HG03565 (cell line): ENCODE data around the gene TMEM184A.

ENCODE experiments used
- ATAC-seq: cut with Tn5 transposase; IDR thresholded peaks from one replicate; pipeline ENCODE4 v1.9.1; 2021; ENCODE audit warnings: mild to moderate bottlenecking, moderate library complexity; ENCODE audit not compliant: unreplicated experiment

TMEM184A gene

DNA sequence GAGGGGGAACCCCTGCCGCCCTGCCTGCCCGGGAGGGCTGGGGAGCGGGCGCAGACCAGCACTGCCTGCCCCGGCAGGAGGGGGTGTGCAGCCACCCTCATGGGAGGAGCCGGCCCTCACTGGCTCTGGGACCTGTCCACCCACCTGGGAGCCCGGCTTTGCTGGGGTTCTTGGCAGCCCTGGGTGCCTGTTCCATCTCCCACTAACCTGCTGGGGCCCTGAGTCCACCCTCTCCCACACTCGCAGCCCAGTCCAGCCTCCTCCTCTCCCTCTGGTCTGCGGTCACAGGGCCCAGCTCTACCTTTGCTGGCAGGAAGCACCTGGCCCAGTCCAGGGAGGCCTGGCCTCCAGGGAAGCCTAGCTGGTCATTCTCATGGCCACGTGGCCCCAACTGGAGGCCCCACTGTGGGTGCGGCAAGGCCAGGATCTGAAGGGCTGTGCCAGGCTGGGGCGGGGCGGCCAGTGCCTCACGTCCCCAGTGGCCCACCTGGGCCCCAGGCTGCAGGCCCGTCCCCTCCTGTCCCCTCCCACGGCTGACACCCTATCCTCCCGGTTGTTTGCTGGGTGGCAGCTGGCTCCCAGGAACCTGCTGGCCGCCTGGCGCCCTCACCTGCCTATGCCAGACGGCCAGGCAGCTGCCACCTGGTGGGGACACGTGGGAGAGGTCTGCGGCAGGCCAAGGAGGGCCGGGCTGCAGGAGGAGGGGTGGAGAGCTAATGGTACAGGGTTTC is at the start of gene TMEM184A:
Gene TMEM184A (minus strand): TSS at position 393 of the 731 bp plus-strand sequence. CDS start 721 bp downstream, outside the sequence.
- ATAC-seq, result no peak

GRCh38 chr7:1604383-1604782 is 48.4 kb upstream of the TMEM184A start:
- ATAC-seq, result no peak

DNA sequence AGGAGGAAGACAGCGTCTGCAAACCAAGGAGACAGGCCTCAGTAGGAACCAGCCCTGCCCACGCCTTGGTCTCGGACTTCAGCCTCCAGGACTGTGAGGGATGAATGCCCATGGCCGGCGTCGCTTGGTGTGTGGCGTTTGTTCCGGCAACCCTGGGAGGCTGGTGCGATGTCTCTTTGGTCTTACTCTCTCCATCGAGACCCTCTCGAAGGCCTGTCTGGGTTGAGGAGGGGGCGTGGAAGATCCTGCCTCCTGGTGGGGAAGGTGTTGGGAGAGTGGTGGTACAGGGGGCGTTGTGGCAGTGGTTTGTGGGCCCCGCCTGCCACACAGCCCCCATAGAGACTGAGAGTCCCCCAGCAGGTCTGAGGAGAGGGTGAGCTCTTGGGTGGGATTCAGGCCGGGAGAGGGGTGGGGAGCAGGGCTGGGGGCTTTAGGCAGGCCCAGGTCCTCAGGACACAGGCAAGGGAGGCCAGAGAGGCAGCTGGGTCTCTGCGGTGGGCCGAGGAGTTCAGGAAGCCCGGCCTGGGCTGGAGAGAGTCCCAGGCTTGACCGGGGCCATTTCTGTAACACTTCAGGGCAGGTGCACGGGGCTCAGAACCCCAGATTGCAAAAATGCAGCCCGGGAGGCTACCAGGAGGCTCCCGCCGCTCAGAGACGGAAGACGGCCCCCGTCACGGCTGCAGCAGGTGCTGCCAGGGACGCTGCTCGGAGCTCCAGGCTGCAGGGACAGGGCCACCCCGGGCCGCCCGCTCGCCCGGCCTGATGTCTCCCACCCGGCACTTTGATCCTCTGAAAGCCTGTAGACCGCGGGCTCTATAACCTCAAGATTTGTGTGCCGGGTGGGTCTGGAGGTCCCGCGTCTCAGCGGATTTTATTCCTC is 47.6 kb upstream of the TMEM184A start:
- no peak for ATAC-seq

DNA sequence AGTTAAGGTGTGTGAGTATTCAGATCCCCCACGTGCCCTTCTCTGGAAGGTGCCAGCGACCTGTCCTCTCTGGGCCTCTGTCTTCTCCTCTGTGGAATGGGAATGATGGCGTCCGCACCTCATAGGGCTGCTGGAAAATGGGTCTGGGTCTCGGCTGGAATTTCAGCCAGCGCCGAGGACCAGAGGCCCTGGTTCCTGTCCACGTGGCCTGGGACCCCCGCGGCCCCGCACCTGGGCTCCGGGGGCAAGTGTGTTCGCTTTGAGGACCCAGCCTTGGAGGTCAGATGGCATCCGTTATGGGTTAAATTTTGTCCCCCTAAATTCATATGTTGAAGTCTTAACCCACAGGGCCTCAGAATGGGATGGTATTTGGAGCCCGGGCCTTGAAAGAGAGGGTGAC is 46.4 kb upstream of the TMEM184A start:
- no peak for ATAC-seq

GRCh38 chr7:1601956-1602355 is 46.0 kb upstream of the TMEM184A start:
- no peak for ATAC-seq

- ATAC-seq, result no peak
Measured at GRCh38 chr7:1599640-1600395, 43.8 kb upstream of the TMEM184A start.

- ATAC-seq, result no peak
Measured at GRCh38 chr7:1598961-1599639, 43.1 kb upstream of the TMEM184A start.

- ATAC-seq, result no peak
Measured at GRCh38 chr7:1598286-1598685, 42.3 kb upstream of the TMEM184A start.

- no peak for ATAC-seq
Measured at GRCh38 chr7:1597791-1598190, 41.8 kb upstream of the TMEM184A start.

GRCh38 chr7:1597066-1597760 is 41.2 kb upstream of the TMEM184A start:
- no peak for ATAC-seq

DNA sequence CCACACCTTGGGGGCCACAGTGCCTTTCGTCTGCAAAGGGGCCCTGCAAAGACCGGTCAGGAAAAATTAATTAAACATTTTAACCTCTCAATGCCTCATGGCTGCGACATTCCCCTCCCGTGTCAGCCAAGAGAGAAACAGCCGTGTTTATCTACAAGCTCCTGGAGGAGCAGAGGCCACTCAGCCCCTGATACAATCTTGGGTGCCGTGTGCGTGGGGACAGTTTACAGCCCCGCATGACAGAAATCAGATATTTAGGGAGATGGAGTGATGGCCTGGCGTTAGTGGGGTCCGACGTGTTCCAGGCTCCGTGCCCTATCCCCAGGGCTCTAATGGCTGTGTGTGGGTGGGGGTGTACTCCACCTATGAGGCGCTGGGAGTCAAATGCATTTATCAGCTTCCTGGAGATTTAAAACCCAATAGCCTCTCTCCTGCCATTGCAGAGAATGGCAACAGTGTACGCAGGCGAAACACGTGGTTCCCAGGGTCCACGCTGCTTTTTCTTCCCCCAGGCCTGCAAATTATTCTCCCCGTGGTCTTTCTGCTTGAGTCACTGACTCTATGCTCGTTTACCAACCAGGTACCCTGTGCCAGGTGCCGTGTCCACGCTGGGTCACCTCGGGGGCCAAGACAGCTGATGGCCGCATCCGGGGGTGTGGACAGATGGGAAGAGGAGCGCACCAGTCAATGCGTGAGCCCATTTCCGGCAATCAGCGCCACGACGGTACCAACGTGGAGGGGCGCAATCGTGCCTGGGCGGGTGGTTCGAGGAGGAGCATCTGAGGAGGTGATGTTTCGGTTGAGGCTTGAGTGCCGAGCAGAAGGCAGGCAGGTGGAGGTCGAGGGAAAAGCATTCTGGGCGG is 40.4 kb upstream of the TMEM184A start:
- ATAC-seq, result no peak

DNA sequence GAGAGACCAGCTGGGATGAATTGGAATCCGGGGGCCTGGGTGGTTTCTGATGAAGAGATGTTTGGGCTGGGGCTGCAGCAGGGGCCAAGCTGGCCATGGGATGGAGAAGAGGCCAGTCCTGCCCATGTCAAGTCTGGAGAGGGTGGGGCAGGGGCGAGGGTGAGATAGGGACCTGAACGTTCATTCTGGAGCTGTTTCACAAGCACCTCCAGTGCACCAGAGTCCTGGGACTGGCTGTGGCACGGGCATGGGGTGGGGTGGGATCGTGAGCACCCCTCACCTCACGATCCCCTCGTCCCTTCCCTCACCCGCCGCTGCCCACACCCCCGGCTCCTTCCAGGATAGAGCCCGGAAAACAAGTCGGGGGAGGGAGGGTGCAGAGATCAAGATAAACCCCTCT is 39.6 kb upstream of the TMEM184A start:
- ATAC-seq, result no peak

- no peak for ATAC-seq
Measured at GRCh38 chr7:1595027-1595426, 39.0 kb upstream of the TMEM184A start.

DNA sequence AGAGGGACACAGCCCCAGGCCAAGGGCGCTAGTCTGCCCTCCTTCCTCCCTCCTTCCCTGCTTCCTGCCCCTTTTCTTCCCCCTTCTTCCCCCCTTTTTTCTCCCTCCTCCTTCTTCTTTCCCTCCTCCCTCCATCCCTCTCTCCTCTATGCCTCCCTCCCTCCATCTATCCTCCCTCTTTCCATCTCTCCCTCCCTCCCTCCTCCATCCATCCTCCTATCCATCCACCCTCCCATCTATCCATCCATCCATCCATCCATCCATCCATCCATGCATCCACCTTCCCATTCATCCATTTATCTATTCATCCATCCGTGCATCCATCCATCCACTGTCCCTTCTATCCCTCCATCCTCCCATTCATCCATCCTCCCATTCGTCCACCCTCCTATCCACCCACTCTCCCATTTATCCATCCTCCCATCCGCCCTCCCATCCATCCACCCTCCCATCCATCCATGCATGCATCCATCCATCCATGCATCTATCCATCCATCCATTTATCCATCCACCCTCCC is 38.0 kb upstream of the TMEM184A start:
- ATAC-seq, result no peak

DNA sequence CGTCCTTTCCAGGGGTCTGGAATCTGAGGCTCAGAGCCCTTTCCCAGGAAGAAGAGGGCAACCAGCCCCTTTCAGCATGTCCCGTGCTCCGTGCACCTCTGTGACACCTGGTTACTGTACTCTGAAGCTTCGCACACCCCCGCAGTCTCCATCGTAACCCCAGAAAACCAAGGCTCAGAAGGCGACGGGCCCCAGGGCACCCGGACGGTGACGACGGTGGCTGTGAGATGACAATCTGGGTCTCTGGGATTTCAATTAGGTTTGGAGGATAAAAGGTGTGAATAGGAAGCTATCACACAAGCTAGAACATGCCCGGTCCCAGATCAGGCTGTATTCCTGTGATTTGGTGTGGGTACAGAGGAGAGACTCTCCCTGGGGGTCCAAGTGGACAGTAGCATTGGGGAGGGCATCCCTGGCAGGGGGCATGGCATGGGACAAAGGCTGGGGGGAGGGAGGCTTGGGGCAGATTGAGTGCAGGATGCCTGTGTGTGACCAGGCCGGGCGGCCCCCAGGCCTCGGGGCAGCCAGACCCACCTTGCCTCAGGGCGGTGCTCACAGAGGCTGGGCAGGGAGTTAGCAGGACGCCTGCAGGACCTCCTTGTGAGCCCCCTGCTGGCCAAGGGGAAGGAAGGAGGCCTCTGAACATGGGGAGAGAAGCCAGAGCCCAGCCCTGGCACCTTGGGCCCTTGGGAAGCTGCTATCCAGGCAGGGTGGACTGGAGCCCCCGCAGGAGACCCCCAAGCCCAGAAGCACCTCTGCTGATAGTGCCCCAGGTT is 37.3 kb upstream of the TMEM184A start:
- ATAC-seq, result no peak

DNA sequence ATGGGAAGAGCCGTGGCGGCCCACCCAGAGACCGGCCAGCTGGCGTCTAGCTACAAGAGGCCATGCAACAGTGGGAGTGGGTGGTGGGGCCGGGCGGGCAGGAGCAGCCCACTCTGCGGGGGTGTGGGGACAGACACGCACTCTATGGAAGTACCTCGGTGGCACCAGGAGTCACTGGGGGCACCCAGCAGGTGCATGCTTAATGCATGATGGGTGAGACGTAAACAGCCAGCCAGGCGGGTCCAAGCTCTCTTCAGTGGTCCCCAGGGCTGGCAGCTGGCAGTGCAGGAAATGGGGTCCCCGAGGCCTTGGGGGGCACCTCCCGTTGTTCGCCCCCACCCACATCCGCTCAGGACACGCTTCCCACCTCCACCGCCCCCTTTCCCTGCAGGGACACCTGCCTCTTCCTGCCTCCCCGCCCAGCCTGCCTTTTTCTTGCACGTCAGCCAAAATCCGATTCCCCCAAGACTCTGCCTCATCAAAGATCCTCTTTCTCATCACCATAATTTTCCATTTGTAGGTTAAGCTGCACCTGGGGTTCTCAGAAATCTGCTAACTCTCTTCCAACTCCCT is 36.4 kb upstream of the TMEM184A start:
- ATAC-seq, result no peak

GRCh38 chr7:1591876-1592275 is 35.9 kb upstream of the TMEM184A start:
- no peak for ATAC-seq

- no peak for ATAC-seq
Measured at GRCh38 chr7:1591396-1591795, 35.4 kb upstream of the TMEM184A start.
